Epidermal melanocyte (primary cell): ENCODE data around the gene AIRE.
"Not testable (repeated sequence)": the region's sequence is repeated elsewhere in the genome, so short reads cannot be mapped to it uniquely, and the experiment has no call there.

Experiments used
- DNase-seq: peaks from one replicate; pipeline ENCODE4 v3.0.0; 2011; ENCODE audit warnings: low spot score; ENCODE audit not compliant: insufficient read length

Gene AIRE

DNA sequence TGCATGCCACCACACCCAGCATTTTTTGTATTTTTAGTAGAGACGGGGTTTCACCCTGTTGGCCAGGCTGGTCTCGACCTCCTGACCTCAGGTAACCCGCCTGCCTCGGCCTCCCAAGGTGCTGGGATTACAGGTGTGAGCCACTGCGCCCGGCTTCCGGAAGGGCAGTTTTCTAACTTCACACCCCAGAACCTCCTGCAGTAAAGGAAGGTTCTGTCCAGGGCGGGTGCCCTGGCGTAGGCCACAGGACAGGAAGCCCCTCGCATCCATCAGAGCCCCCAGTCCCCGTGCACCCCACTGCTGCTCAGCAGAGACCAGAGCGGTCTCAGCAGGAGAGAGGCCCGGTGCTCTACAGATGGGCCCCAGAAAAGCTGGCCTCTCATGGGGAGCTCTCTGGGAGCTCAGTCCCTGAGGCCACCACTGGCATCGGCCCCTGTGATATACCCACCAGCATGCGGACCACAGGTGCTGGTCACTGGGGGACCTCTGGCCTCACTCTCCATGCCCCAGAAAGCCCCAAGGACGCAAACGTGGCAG is 19.9 kb upstream of the AIRE start:
- DNase-seq, result no peak

DNA sequence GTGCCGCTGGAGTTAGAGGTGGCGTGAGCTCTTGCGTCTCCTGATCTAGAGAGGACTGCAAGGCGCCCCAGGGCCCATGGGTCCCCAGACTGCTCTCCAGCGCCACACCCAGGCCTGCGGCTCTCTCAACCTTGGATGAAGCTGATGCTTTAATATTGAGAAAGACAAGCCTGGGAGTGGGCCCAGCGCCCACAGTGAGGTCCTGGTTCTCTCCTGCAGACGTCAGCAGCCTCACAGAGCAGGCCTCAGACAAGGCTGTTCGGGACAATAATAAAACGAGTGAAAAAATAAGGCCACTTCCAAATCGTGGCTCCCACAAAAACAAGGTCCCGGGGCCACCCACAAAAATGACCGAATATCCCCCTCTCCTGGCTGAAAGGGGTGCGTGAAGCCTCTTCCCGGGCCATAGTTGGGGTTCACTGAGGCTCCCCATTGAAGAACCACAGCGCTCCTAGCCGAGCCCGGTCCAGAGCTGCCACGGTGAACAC is 18.0 kb upstream of the AIRE start:
- DNase-seq, result no peak

DNA sequence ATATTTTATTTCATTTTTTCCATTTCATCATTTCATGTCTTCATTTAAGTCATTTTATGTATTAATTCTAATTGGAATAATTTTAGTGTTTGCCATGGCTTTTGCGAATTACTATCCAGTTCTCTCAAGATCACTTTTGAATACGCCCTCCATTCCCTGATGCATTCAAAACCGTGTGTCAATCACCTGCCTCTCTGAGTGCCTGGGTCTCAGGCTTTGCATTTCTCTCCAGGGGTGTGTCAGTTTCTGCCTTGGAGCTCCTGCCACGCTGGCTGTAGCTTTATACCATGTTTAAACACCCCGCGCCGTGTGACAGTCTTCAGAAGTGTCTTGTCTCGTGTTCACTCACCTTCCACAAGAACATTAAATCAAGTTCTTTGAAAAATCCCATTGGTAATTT is 16.6 kb upstream of the AIRE start:
- no peak for DNase-seq

DNA sequence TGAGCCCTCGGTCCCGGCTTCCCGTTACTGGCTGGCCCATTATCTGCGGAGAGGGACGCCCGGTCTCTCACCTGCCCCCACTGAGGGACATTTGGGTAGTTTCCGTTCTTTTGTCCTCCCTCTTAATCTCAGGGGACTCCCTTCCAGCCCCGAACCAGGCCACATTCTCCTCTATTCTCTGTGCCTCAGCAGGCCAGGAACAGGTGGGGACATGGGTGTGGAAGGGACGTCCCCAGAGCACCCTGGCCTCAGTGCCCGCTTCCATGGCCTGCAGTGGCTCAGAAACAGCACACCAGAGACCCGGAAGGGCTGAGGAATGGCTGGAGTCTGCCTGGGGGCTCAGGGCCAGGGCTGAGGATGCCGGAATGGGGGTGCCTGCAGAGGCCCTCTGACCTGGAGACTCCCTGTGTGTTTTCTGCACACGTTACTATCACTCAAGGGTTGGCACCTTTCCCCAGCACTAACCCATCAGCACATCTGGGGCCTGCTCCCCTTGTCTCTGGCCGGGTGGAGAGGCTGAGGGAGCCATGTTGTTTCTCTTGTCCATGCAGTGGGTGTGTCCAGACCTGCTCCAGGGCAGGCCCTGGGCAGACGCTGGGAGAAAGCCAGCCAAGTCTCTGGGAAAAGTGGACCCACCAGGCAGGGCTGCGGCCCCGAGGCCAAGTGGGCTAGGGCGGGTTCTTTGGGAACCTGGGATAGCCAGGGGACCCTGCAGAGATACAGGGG is 14.0 kb upstream of the AIRE start:
- no peak for DNase-seq

DNA sequence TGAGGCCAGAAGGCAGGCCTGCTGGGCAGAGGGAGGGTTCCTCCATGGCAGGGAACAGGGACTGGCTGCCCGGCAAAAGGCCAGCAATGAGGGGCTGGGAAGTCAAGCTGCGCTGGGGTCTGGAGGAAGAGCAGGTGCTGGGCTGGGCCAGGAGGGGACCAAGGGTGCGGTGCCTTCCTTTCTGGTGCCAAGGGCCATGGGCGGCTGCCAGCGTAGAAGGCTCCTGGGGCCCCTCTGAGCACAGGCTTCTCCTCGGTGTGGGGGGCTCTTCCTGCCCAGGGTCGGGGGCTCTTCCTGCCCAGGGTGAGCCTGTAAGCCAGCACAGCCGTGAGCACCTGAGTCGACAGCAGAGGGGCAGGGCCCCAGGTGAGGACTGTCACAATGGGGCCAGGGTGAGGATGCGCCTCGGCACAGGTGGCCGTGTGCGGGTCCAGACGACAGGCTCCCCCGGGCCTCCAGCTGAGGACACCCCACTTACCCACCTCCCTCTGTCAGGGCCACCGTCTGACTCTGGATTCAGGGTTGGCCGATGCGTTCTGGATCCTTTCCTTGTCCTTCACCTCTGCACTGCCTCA is 13.3 kb upstream of the AIRE start:
- DNase-seq, result no peak

DNA sequence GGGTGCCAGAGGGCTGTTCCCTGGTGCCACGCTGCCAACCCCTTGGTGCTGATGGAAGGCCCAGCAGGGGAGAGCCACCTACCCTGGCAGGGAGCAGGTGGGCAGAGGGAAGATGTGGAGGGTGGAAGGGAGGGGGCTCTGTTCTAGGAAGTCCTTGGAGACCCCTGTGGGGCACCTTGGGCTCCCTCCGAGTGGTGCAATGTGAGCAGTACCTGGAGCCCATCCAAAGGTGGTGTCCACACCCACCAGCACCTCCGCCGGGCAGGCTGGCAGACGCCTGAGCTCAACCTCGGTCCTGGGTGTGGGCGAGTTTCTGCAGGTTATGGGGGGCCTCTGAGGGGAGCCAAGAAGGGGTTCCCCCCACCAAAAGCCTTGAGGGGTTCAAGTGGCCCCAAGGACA is 12.6 kb upstream of the AIRE start:
- no peak for DNase-seq

DNA sequence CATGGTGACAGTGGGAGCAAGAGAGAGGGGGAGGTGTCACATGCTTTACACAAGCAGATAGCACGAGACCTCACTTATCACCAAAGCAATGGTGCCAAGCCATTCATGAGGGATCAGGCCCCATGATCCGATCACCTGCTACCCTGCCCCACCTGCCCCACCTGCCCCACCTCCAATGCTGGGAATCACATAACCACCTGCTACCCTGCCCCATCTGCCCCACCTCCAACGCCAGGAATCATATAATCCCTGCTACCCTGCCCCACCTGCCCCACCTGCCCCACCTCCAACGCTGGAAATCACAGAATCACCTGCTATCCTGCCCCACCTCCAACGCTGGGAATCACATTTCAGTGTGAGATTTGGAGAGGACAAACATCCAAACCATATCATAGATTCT is 10.6 kb upstream of the AIRE start:
- no peak for DNase-seq

DNA sequence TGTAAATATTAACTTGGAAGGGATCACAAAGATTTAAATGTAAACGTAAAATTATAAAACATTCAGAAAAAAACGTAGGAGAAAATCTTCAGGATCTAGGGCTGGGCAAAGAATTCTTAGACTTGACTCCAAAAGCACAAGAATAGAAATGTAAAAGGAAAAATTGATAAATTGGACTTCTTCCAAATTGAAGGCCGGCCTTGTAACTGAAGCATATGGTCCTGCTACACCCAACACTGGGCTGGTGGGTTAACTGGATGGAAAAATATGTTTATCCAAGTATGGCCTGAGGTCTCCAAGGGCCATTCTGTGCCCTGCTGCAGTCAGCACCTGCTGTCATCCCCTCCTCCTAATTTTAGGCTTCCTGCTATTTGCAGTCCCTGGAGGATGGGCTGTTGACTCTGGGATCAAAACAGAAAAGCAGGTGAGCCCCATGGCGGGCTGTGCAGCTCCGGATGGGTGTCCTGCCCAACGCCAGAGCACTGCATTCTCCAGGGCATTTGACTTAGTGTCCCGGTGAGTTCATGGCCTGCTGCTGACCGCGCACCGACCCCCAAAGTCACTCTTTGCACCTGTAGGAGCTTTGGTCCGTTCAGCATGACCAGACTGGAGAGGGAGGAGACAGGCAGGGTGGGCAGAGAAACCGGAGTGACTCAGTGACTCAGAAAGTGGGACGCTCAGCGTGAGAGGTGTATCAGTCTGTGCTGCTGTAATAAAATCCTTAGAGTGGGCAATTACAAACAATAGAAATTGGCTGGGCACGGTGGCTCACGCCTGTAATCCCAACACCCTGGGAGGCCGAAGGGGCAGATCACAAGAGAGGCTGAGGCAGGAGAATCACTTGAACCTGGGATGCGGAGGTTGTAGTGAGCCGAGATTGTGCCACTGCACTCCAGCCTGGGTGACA is 6.1 kb upstream of the AIRE start:
- DNase-seq, result no peak

DNA sequence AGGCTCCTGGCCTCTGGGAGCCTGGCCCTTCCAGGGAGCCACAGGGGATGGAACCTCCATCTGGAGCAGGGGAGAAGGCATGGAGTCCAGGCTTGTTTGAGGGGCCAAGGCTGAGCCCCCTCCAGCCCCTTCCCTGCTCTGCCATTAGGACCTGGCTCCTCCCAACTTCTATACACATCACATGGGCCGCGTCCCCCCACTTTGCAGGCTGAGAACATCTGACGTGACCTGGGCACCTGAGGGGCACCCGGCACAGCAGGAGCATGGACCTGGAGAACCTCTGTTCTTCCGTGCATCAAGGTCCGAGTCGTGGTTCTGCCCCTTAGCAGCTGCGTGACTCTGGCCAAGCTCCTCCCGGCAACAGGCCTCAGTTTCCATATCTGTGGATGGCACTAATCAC is 3.9 kb upstream of the AIRE start:
- no peak for DNase-seq

DNA sequence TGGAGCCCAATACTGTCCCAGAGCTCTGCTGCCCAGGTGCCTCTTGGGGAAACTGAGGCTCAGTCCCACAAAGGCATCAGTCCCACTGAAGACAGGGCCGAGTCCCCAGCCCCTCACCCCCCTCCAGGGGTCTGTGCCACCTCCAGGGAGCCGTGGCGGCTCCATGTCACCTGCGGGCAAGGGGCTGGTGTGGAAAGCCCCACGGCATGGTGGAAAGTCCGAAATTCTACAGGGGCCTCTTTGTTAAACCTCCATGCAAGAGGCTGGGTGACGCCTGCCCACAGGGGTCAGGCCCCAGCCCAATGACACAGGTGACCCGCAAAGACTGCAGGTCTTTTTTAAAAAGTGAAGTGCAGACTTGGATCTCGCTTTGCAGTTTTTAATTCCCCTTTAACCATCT is 3.3 kb upstream of the AIRE start:
- no peak for DNase-seq

DNA sequence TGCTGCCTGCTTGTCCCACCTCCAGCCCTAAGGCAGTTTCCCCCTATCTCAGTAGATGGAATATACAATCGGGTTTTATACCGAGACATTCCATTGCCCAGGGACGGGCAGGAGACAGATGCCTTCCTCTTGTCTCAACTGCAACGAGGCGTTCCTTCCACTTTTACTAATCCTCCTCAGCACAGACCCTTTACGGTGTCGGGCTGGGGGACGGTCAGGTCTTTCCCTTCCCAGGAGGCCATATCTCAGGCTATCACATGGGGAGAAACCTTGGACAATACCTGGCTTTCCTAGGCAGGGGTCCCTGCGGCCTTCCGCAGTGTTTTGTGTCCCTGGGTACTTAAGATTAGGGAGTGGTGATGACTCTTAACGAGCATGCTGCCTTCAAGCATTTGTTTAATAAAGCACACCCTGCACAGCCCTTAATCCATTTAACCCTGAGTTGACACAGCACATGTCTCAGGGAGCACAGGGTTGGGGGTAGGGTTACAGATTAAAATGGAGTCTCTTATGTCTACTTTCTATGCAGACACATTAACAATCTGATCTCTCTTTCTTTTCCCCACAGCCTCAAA is 2.4 kb upstream of the AIRE start:
- not testable (repeated sequence) for DNase-seq

DNA sequence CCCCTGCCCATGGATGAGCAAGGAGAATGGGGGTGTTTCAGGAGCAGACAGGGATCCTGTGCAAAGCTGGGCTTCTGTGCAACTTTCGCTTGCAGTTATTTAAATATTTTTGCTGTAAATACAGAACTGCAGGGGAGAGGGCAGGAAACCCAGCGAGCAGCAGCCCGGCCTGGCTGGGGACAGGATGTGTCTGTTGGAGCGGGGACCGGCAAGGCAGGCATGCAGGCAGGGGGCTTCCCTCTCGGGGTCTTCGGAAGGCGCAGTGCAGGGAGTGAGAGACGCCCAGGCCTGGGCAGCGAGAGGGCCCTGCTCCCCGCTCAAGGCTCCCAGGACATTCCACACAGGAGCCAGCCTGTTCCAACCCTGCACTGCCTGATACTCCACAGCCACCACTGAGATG is 1.7 kb upstream of the AIRE start:
- DNase-seq, result no peak

DNA sequence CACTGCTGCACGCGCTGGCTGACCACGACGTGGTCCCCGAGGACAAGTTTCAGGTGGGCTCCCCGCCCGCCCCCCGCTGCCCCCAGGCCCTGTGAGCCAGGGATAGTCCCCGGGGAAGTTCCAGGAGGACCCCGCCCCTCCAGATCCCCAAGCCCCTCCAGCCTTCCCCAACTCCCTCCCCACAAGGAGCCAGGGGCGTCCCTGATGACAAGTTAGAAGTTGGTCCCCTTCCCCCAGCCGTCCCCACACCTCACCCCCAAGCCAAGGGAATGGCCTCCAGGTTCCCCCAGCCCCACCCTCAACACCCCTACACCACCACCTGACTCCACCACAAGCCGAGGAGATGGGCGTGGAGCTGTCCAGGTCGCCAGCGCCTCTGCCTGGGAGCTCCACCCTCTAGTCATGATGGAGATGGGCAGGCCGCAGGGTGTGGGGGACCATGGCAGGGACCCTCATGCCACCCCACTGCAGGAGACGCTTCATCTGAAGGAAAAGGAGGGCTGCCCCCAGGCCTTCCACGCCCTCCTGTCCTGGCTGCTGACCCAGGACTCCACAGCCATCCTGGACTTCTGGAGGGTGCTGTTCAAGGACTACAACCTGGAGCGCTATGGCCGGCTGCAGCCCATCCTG is 525 bp downstream of the AIRE start:
- no peak for DNase-seq

DNA sequence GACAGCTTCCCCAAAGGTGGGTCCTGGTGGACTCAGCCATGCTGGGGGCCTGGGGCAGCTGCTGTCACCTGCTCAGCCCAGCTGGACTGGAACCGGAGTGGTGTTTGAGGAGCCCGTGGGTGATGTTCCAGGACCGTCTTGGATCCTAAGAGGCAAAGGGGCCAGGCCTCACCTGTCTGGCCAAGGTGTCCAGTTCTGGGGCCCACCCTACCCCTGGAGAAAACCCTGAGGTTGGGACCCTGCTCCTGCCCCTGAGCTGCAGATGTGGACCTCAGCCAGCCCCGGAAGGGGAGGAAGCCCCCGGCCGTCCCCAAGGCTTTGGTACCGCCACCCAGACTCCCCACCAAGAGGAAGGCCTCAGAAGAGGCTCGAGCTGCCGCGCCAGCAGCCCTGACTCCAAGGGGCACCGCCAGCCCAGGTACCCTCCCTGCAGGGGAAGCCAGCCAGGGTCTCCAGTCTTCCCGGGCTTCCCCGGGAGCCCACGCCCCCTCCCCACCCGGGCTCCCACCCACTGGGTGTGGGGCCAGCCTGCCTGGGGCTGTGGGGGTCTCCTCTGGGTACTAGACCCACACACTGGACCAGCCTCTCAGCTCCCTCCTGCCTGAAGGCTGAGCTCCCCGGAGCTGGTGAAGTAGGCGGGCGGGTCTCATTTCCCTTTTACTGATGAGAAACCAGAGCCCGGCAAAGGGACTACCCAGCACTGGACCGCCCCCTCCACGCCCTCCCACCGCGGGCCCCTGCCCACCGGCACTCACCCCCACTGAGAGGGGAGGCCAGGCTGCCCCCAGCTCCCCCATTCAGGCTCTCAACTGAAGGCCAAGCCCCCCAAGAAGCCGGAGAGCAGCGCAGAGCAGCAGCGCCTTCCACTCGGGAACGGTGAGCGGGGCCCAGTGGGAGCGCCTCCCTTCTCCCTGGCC is 1.3 kb downstream of the AIRE start:
- DNase-seq, result no peak

DNA sequence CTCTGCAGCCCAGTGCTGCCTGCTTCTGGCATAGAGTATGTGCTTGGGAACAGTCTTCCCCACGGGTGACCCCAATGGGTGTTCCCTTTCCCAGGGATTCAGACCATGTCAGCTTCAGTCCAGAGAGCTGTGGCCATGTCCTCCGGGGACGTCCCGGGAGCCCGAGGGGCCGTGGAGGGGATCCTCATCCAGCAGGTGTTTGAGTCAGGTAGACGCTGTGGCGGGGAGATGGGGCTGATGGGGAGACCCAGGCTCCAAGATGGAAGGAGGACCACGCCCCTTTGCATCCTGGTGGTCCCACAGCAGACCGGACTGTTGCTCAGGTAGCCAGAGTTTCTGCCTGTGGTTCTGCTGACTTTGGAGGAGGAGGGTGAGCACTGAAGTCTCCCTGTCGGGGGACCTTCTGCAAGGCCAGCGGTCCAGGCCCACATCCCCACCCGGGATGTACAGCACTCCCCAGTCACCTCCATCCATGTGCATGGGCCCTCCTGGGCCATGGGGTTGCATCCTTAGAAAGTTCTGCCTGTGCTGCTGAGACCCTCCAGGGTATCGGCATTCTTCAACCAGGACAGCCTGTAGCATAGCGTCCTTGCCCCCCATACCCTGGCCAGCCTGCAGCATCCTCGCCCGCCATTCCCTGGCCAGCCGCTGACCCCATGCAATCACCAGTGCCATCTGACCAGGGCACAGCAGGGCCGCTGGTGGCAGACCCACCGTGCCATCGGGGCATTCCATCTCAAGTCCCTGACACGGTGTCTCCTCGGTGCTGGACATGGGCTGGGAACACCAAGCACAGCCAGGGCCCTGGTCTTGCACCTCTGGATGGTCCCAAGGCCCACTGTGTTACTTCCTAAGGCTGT is 2.8 kb downstream of the AIRE start:
- no peak for DNase-seq

DNA sequence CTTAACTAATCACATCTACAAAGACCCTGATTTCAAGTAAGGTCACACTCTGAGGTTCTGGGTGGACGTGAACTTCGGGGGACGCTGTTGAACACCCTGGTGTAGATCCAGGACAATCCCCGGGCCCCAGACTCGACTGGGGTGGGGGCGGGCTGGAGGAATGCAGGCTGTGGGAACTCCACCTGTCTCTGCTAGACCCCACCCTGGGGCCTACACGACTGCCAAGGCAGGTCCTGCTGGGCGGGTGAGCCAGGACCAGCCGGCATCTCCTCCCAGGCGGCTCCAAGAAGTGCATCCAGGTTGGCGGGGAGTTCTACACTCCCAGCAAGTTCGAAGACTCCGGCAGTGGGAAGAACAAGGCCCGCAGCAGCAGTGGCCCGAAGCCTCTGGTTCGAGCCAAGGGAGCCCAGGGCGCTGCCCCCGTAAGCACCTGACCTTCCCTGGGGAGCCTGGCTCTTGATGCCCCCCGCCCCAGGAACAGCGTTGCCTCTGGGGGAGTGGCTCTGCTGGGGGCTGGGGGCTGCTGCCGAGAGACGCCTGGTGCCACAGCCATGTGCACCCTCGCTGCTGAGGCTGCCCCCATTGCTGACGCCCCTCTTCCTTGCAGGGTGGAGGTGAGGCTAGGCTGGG is 3.8 kb downstream of the AIRE start:
- DNase-seq, result no peak

DNA sequence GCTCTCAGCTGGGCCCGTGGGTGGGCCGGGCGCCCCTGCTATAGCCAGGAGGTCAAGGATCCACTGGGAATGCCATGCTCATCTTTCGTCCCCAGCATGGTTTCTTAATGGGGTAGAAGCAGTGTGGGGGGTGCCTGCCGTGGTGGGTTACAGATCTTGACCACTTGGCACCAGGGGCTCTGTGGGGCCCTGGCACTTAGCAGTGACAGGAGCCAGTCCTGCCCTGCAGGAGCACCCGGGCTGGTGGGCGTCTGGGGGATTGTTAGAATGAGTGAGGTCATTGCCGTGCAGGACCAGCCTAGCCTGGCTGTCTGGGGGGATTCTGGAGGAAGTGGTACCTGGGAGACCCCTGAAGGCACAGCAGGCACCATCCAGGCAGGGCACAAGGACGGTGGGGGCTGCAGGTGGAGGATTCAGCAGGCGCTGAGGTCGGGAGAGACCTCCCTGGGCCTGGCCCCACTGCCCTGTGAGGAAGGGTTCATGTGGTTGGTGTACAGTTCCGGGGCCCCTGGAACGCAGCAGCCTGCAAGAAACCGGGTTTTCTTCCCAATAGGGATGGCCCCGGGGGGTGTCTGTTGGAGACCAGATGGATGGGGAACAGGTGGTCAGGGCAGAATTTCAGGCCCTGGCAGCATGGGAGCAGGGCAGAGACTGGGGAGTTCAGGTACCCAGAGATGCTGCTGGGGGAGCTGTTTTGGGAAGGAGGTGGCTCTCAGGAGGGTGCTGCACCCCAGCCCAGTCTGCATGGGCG is 4.8 kb downstream of the AIRE start:
- no peak for DNase-seq
